HG02623 (cell line): Measurements from ENCODE around the gene ASB15.

Experiments
- ATAC-seq: cut with Tn5 transposase; IDR thresholded peaks from one replicate; pipeline ENCODE4 v1.9.1; 2021; ENCODE audit warnings: moderate library complexity; ENCODE audit not compliant: unreplicated experiment

Gene ASB15

GRCh38 chr7:123594813-123595241 lies 6.8 kb upstream of the ASB15 start:
- no peak for ATAC-seq

- no peak for ATAC-seq
Observed at GRCh38 chr7:123598657-123599056, 3.0 kb upstream of the ASB15 start.

GRCh38 chr7:123599766-123600165 lies 1.9 kb upstream of the ASB15 start:
- ATAC-seq, result no peak

GRCh38 chr7:123600876-123601275 lies 745 bp upstream of the ASB15 start:
- ATAC-seq, result no peak

- no peak for ATAC-seq
Observed at GRCh38 chr7:123602648-123603047, 1.0 kb downstream of the ASB15 start.

GRCh38 chr7:123604739-123605138 lies 3.1 kb downstream of the ASB15 start:
- no peak for ATAC-seq

- no peak for ATAC-seq
Observed at GRCh38 chr7:123607423-123607975, 5.9 kb downstream of the ASB15 start.

GRCh38 chr7:123608991-123609882 lies 7.6 kb downstream of the ASB15 start:
- no peak for ATAC-seq

GRCh38 chr7:123609883-123610239 lies 8.2 kb downstream of the ASB15 start:
- no peak for ATAC-seq

GRCh38 chr7:123612024-123612423 lies 10.4 kb downstream of the ASB15 start:
- no peak for ATAC-seq

GRCh38 chr7:123615344-123615743 lies 13.7 kb downstream of the ASB15 start:
- ATAC-seq, result no peak

GRCh38 chr7:123616223-123616622 lies 14.6 kb downstream of the ASB15 start:
- ATAC-seq, result no peak

- no peak for ATAC-seq
Observed at GRCh38 chr7:123621707-123622106, 20.1 kb downstream of the ASB15 start.

- no peak for ATAC-seq
Observed at GRCh38 chr7:123622660-123623386, 21.2 kb downstream of the ASB15 start.

- peak; percentile 96 for ATAC-seq
Observed at GRCh38 chr7:123624527-123625183, 23.0 kb downstream of the ASB15 start.

GRCh38 chr7:123625254-123625653 lies 23.6 kb downstream of the ASB15 start:
- no peak for ATAC-seq

GRCh38 chr7:123627851-123628250 lies 26.2 kb downstream of the ASB15 start:
- no peak for ATAC-seq

- no peak for ATAC-seq
Observed at GRCh38 chr7:123628829-123629228, 27.2 kb downstream of the ASB15 start.

- no peak for ATAC-seq
Observed at GRCh38 chr7:123629281-123629680, 27.7 kb downstream of the ASB15 start.

GRCh38 chr7:123632808-123633207 lies 31.2 kb downstream of the ASB15 start:
- ATAC-seq, result no peak

- no peak for ATAC-seq
Observed at GRCh38 chr7:123633553-123633952, 31.9 kb downstream of the ASB15 start.
